Neuronal stem cell (in vitro differentiated cells): ENCODE measurements around the gene PAQR7.

Source experiments
- DNase-seq: peaks from one replicate; pipeline ENCODE4 v3.0.0-alpha.2; 2013; ENCODE audit warnings: low spot score
- H2AFZ ChIP-seq: one replicate; pipeline ENCODE4 v1.6.1; 2013; ENCODE audit warnings: mild to moderate bottlenecking, low read length, inconsistent platforms
- H2AK5ac ChIP-seq: 2 replicates; pipeline ENCODE4 v1.6.1; 2013; ENCODE audit warnings: low read depth, mild to moderate bottlenecking, inconsistent platforms, low read length, moderate library complexity, mixed read lengths
- H2BK120ac ChIP-seq: 2 replicates; pipeline ENCODE4 v1.6.1; 2013; ENCODE audit warnings: low read depth, mild to moderate bottlenecking, inconsistent platforms, low read length, moderate library complexity, mixed read lengths
- H2BK12ac ChIP-seq: one replicate; pipeline ENCODE4 v1.6.1; 2013; ENCODE audit warnings: low read length, inconsistent platforms
- H2BK15ac ChIP-seq: 2 replicates; pipeline ENCODE4 v1.6.1; 2013; ENCODE audit warnings: mild to moderate bottlenecking, low read length, inconsistent platforms, mixed read lengths
- H2BK5ac ChIP-seq: one replicate; pipeline ENCODE4 v1.6.1; 2013; ENCODE audit warnings: inconsistent platforms, mild to moderate bottlenecking, low read length, moderate library complexity
- H3K14ac ChIP-seq: one replicate; pipeline ENCODE4 v1.6.1; 2013; ENCODE audit warnings: low read length, inconsistent platforms
- H3K18ac ChIP-seq: 2 replicates; pipeline ENCODE4 v1.6.1; 2013; ENCODE audit warnings: low read length, inconsistent platforms
- H3K23ac ChIP-seq: 2 replicates; pipeline ENCODE4 v1.6.1; 2013; ENCODE audit warnings: low read depth, mild to moderate bottlenecking, mixed read lengths, low read length, inconsistent platforms; ENCODE audit not compliant: poor library complexity
- H3K27ac ChIP-seq: replicated peaks from 3 replicates; pipeline ENCODE4 v1.5.1; 2013; ENCODE audit warnings: low read length, inconsistent platforms
- H3K27me3 ChIP-seq, 3 experiments: 2 replicates each; pipeline ENCODE4 v1.6.1; 2013; ENCODE audit warnings: low read length in 3 of 3, mild to moderate bottlenecking in 2 of 3, inconsistent platforms in 1 of 3, low read depth in 1 of 3, mixed read lengths in 1 of 3, moderate library complexity in 1 of 3; ENCODE audit not compliant: control insufficient read depth in 3 of 3, insufficient read depth in 3 of 3
- H3K36me3 ChIP-seq, 2 donors: replicated peaks in 1 of 2; 2 replicates each; pipeline ENCODE4 v1.6.1; 2013; ENCODE audit warnings: low read length in 2 of 2; ENCODE audit not compliant: control insufficient read depth in 2 of 2, insufficient read depth in 2 of 2
- H3K4ac ChIP-seq: 2 replicates; pipeline ENCODE4 v1.6.1; 2013; ENCODE audit warnings: inconsistent platforms, mild to moderate bottlenecking, low read length, moderate library complexity
- H3K4me1 ChIP-seq, 2 donors: 1 replicate in 1 of 2; 2 replicates in 1 of 2; pipeline ENCODE4 v1.6.1; 2013; ENCODE audit warnings: low read length in 2 of 2, low read depth in 1 of 2; ENCODE audit not compliant: control insufficient read depth in 2 of 2, insufficient read depth in 1 of 2
- H3K4me2 ChIP-seq: one replicate; pipeline ENCODE4 v1.6.1; 2013; ENCODE audit warnings: mild to moderate bottlenecking, low read length, inconsistent platforms; ENCODE audit not compliant: insufficient read depth, poor library complexity, severe bottlenecking
- H3K4me3 ChIP-seq, 2 donors: 2 replicates each; pipeline ENCODE4 v1.5.1; 2013; ENCODE audit warnings: low read length in 2 of 2, mild to moderate bottlenecking in 2 of 2, inconsistent platforms in 1 of 2, moderate library complexity in 1 of 2
- H3K79me1 ChIP-seq: one replicate; pipeline ENCODE4 v1.6.1; 2013; ENCODE audit warnings: low read depth, mild to moderate bottlenecking, inconsistent platforms, low read length, moderate library complexity
- H3K9ac ChIP-seq: one replicate; pipeline ENCODE4 v1.6.1; 2013; ENCODE audit warnings: mild to moderate bottlenecking, low read depth, low read length, inconsistent platforms; ENCODE audit not compliant: poor library complexity
- H3K9me3 ChIP-seq, 2 donors: replicated peaks in 1 of 2; 2 replicates each; pipeline versions ENCODE3 to v1.6.1; 2013; ENCODE audit warnings: low read length in 2 of 2, mild to moderate bottlenecking in 2 of 2, inconsistent platforms in 1 of 2, low read depth in 1 of 2, mixed read lengths in 1 of 2, moderate library complexity in 1 of 2; ENCODE audit not compliant: control insufficient read depth in 2 of 2, insufficient read depth in 1 of 2
- H4K8ac ChIP-seq: one replicate; pipeline ENCODE4 v1.6.1; 2013; ENCODE audit warnings: low read depth, mild to moderate bottlenecking, inconsistent platforms, low read length, moderate library complexity
- H4K91ac ChIP-seq: one replicate; pipeline ENCODE4 v1.6.1; 2013; ENCODE audit warnings: low read length, low read depth, mild to moderate bottlenecking, inconsistent platforms; ENCODE audit not compliant: poor library complexity
- WGBS, 2 donors: extraction: QIAGEN DNeasy Blood & Tissue Kit; methylation state at CpG; one replicate each; pipeline ENCODE4 v1.1.7; 2013; ENCODE audit warnings: missing lambda C conversion rate in 2 of 2, mixed read lengths in 1 of 2; ENCODE audit not compliant: insufficient read length in 2 of 2, insufficient replicate concordance in 1 of 2; ENCODE audit errors: extremely low coverage in 2 of 2; 5-methylcytosine and 5-hydroxymethylcytosine counted together

Gene PAQR7

GRCh38 chr1:25902462-25902861 is 27.0 kb upstream of the PAQR7 start:
- Histone ChIP-seq H3K23ac (no peak overlapping the region), H2AK5ac (no peak overlapping the region), H3K9ac (no peak overlapping the region), H3K79me1 (peaks cover 4% of the 10 kb centered on the region), H2BK120ac (no peak overlapping the region), H2AFZ (no peak overlapping the region), H3K27me3 (no peaks in the 10 kb centered on the region), H3K4me3 (no peak overlapping the region), H3K4ac (no peak overlapping the region), H3K4me1 (peaks cover 27 to 32% of the 10 kb centered on the region in 2 donors), H2BK15ac (no peak overlapping the region), H3K18ac (no peak overlapping the region), H4K8ac (no peak overlapping the region), H3K14ac (no peak overlapping the region), H4K91ac (no peak overlapping the region), H3K36me3 (peaks cover 35 to 71% of the 10 kb centered on the region in 2 donors), H3K4me2 (no peak overlapping the region), H2BK5ac (no peak overlapping the region), H2BK12ac (no peak overlapping the region), H3K9me3 (peaks cover 0 to 2% of the 10 kb centered on the region in 2 donors), H3K27ac (no peak overlapping the region)
- DNase-seq: no peak
- WGBS, 2 donors: no CpG with 5 or more reads among the region's 3 CpGs

- Histone ChIP-seq H2BK5ac (no peak overlapping the region), H3K9ac (no peak overlapping the region), H3K9me3 (peaks cover 0 to 2% of the 10 kb centered on the region in 2 donors), H2BK120ac (no peak overlapping the region), H3K14ac (no peak overlapping the region), H3K4ac (no peak overlapping the region), H3K4me1 (peaks cover 19 to 27% of the 10 kb centered on the region in 2 donors), H3K4me2 (no peak overlapping the region), H2AFZ (no peak overlapping the region), H3K18ac (no peak overlapping the region), H4K91ac (no peak overlapping the region), H2BK15ac (no peak overlapping the region), H3K4me3 (no peak overlapping the region), H3K23ac (no peak overlapping the region), H2AK5ac (no peak overlapping the region), H4K8ac (no peak overlapping the region), H3K27me3 (no peaks in the 10 kb centered on the region), H3K36me3 (peaks cover 40 to 89% of the 10 kb centered on the region in 2 donors), H3K27ac (no peak overlapping the region), H2BK12ac (no peak overlapping the region), H3K79me1 (peaks cover 4% of the 10 kb centered on the region)
- WGBS, 2 donors: no CpG with 5 or more reads among the region's 5 CpGs
- DNase-seq: no peak
Measured at GRCh38 chr1:25900219-25900618, 24.7 kb upstream of the PAQR7 start.

DNA sequence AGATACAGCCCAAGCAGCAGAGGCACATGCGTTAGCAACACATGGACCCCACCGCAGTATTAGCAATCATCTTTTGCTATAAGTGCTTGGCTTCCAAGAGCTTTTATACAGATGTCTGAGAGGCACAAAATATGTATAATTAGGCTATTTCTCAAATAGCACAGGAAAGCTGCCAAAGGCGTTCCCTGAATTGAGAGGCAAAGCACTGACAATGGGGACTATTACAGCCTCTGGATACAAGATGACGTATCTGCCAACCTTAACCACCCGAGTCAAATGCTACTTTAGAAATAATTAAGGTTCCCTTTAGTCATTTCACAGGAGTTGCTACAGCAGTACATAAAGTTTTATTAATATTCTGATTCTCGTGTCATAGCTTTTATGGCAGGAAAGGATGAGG is 24.3 kb upstream of the PAQR7 start:
- Histone ChIP-seq H3K14ac (no peak overlapping the region), H3K9ac (no peak overlapping the region), H3K9me3 (peaks cover 0 to 2% of the 10 kb centered on the region in 2 donors), H4K91ac (no peak overlapping the region), H2AK5ac (no peak overlapping the region), H3K23ac (no peak overlapping the region), H2BK15ac (no peak overlapping the region), H2BK5ac (no peak overlapping the region), H2BK120ac (no peak overlapping the region), H3K27ac (no peak overlapping the region), H3K4me1 (peaks cover 19 to 27% of the 10 kb centered on the region in 2 donors), H3K36me3 (peaks cover 40 to 91% of the 10 kb centered on the region in 2 donors), H2AFZ (no peak overlapping the region), H3K4ac (no peak overlapping the region), H3K18ac (no peak overlapping the region), H3K4me2 (no peak overlapping the region), H3K4me3 (no peak overlapping the region), H4K8ac (no peak overlapping the region), H2BK12ac (no peak overlapping the region), H3K27me3 (no peaks in the 10 kb centered on the region), H3K79me1 (peaks cover 4% of the 10 kb centered on the region)
- DNase-seq: no peak
- WGBS, 2 donors: no CpG with 5 or more reads among the region's 6 CpGs

GRCh38 chr1:25898223-25899015 is 22.9 kb upstream of the PAQR7 start:
- Histone ChIP-seq H3K4me1 (peaks cover 16 to 25% of the 10 kb centered on the region in 2 donors), H2BK15ac (no peak overlapping the region), H2AK5ac (no peak overlapping the region), H3K79me1 (peaks cover 4% of the 10 kb centered on the region), H3K23ac (no peak overlapping the region), H3K4ac (no peak overlapping the region), H3K36me3 (peaks cover 43 to 93% of the 10 kb centered on the region in 2 donors), H2AFZ (no peak overlapping the region), H3K14ac (no peak overlapping the region), H2BK12ac (no peak overlapping the region), H2BK120ac (no peak overlapping the region), H3K9me3 (peaks cover 0 to 2% of the 10 kb centered on the region in 2 donors), H4K91ac (no peak overlapping the region), H3K4me2 (no peak overlapping the region), H4K8ac (no peak overlapping the region), H3K4me3 (no peak overlapping the region), H3K27me3 (no peaks in the 10 kb centered on the region), H3K18ac (no peak overlapping the region), H3K27ac (no peak overlapping the region), H3K9ac (no peak overlapping the region), H2BK5ac (no peak overlapping the region)
- no CpG with 5 or more reads among the region's 11 CpGs for WGBS, 2 donors
- DNase-seq: no peak
